ENCODE results near the gene APOA5. TPM values are rescaled to one million over a fixed set of nuclear protein-coding genes. Genes with fewer than 3 reads are reported as not detected.

The APOA5 gene
- total and polyA plus RNA-seq, 2 of the 13 experiments (the other 11 are each of a cell fraction or from before 2014, with no cell fraction given) = 44.0 to 49.1 TPM

DNA sequence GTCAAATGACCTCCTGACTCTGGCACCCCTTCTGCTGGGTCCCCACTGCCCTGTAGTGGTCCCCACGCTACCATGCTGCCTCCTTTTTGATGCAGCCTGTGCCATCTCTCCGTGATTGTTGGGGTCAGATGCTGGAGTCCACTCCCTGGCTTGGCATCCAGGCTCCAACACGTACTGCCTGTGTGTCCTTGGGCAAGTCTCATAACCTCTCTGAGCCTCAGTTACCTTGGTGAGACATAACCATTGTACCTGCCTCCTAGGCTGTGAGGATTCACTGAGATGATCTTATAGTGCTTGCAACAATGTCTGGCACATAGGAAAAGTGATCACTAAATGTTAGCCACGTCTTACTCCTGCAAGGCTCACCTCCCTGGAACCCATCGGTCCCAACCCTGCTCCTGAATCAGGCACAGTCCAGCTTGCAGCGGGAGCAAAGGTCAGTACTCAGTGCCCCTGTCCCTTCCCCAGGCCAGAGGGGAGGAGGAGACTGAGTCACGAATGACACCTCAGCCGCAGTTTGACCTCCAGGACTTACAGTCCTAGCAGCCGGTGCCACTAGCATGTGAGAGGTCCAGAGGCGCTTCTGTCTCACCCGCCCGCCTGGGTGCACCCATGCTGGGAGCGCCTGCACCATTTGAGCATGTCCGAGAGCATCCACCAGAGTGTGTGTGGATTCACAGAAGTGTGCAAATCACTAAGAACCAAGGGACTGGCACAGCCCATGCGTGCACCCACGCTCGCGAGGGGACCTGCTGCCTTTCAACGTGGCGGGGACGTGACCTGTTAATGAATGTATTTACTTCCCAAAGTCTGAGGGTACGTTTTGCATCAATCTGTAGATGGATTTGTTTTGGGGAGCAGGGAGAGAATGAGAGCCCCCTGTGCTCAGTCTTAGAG lies 34.4 kb upstream of the APOA5 start (continued):
- TF ChIP-seq, protein P1, sequence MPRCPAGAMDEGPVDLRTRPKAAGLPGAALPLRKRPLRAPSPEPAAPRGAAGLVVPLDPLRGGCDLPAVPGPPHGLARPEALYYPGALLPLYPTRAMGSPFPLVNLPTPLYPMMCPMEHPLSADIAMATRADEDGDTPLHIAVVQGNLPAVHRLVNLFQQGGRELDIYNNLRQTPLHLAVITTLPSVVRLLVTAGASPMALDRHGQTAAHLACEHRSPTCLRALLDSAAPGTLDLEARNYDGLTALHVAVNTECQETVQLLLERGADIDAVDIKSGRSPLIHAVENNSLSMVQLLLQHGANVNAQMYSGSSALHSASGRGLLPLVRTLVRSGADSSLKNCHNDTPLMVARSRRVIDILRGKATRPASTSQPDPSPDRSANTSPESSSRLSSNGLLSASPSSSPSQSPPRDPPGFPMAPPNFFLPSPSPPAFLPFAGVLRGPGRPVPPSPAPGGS (CRISPR knock-in tag; IDR thresholded peaks at IDR 0.05) = no peak
- TF ChIP-seq, protein P2, sequence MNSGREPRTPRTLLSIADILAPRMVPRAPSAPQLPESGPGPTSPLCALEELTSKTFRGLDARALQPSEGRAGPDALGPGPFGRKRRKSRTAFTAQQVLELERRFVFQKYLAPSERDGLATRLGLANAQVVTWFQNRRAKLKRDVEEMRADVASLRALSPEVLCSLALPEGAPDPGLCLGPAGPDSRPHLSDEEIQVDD (CRISPR knock-in tag; IDR thresholded peaks at IDR 0.05; ENCODE audit: borderline replicate concordance) = no peak
- TF ChIP-seq CHD4 (IDR thresholded peaks at IDR 0.05; ENCODE audit: borderline replicate concordance, low read length) (peak; percentile 71; the same call in 1 of the 2 replicates), KLF6 (CRISPR knock-in tag; IDR thresholded peaks at IDR 0.05) (no peak), YEATS2 (CRISPR knock-in tag; IDR thresholded peaks at IDR 0.05; ENCODE audit: borderline replicate concordance) (no peak), HOXA7 (CRISPR knock-in tag; IDR thresholded peaks at IDR 0.05) (no peak; the same call in 1 of the 2 replicates), ZNF747 (CRISPR knock-in tag; IDR thresholded peaks at IDR 0.05; ENCODE audit: borderline replicate concordance) (no peak), ATRX (CRISPR knock-in tag; IDR thresholded peaks at IDR 0.05; ENCODE audit: borderline replicate concordance) (no peak), PITX1 (CRISPR knock-in tag; IDR thresholded peaks at IDR 0.05) (no peak), MTF1 (CRISPR knock-in tag; IDR thresholded peaks at IDR 0.05) (no peak), ZNF670 (CRISPR knock-in tag; IDR thresholded peaks at IDR 0.05; ENCODE audit: borderline replicate concordance) (0 out of 2 replicates have a peak, but pooled peaks have one; percentile 12), ZMYM4 (CRISPR knock-in tag; IDR thresholded peaks at IDR 0.05) (no peak), PHF5A (CRISPR knock-in tag; IDR thresholded peaks at IDR 0.05; ENCODE audit: low read depth, unreplicated experiment) (no peak)
- TF ChIP-seq, protein P3, sequence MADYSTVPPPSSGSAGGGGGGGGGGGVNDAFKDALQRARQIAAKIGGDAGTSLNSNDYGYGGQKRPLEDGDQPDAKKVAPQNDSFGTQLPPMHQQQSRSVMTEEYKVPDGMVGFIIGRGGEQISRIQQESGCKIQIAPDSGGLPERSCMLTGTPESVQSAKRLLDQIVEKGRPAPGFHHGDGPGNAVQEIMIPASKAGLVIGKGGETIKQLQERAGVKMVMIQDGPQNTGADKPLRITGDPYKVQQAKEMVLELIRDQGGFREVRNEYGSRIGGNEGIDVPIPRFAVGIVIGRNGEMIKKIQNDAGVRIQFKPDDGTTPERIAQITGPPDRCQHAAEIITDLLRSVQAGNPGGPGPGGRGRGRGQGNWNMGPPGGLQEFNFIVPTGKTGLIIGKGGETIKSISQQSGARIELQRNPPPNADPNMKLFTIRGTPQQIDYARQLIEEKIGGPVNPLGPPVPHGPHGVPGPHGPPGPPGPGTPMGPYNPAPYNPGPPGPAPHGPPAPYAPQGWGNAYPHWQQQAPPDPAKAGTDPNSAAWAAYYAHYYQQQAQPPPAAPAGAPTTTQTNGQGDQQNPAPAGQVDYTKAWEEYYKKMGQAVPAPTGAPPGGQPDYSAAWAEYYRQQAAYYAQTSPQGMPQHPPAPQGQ (CRISPR knock-in tag; IDR thresholded peaks at IDR 0.05; ENCODE audit: borderline replicate concordance) = no peak
- TF ChIP-seq, protein P4, sequence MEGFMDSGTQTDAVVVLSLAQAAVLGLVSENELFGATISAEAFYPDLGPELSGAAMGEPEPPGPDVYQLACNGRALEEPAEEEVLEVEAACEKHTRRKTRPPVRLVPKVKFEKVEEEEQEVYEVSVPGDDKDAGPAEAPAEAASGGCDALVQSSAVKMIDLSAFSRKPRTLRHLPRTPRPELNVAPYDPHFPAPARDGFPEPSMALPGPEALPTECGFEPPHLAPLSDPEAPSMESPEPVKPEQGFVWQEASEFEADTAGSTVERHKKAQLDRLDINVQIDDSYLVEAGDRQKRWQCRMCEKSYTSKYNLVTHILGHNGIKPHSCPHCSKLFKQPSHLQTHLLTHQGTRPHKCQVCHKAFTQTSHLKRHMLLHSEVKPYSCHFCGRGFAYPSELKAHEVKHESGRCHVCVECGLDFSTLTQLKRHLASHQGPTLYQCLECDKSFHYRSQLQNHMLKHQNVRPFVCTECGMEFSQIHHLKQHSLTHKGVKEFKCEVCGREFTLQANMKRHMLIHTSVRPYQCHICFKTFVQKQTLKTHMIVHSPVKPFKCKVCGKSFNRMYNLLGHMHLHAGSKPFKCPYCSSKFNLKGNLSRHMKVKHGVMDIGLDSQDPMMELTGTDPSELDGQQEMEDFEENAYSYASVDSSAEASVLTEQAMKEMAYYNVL (CRISPR knock-in tag; IDR thresholded peaks at IDR 0.05; ENCODE audit: borderline replicate concordance) = no peak
- TF ChIP-seq, protein P5, sequence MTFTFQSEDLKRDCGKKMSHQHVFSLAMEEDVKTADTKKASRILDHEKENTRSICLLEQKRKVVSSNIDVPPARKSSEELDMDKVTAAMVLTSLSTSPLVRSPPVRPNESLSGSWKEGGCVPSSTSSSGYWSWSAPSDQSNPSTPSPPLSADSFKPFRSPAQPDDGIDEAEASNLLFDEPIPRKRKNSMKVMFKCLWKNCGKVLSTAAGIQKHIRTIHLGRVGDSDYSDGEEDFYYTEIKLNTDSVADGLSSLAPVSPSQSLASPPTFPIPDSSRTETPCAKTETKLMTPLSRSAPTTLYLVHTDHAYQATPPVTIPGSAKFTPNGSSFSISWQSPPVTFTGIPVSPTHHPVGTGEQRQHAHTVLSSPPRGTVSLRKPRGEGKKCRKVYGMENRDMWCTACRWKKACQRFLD (CRISPR knock-in tag; IDR thresholded peaks at IDR 0.05; ENCODE audit: borderline replicate concordance) = no peak; the same call in 1 of the 2 replicates

All from HepG2 (cell line).